OCI-LY7 (cell line): ENCODE results near the gene APPL1. TPM values are rescaled to one million over a fixed set of nuclear protein-coding genes. Genes with fewer than 3 reads are reported as not detected.

Source experiments
- BruUV-seq: library from RNA; stranded (reverse); fragments of 400-500 nt; replicated peaks from 2 replicates; lab custom pipeline; 2021; lab: Mats Ljungman, UMichigan
- CTCF ChIA-PET: fragments of 300-600 bp; sonication (Branson Sonifier 250); formaldehyde crosslinking; loops from one replicate; lab custom pipeline; 2022; ENCODE audit warnings: antibody characterized with exemption; ENCODE audit not compliant: unreplicated experiment; lab: Charles Lee
- POLR2A ChIA-PET: fragments of 300-600 bp; sonication (Branson Sonifier 250); formaldehyde crosslinking; loops from one replicate; lab custom pipeline; 2022; ENCODE audit warnings: antibody characterized with exemption; lab: Charles Lee
- DNase-seq: peaks from one replicate; pipeline ENCODE4 v3.0.0-alpha.2; 2015; ENCODE audit warnings: low spot score
- H2AFZ ChIP-seq: fragments of 200-600 bp; sonication (generic), shearing (Covaris generic); 2 replicates; pipeline ENCODE4 v1.6.1; 2014; ENCODE audit warnings: mild to moderate bottlenecking, antibody characterized with exemption, low read length, moderate library complexity
- H3K27ac ChIP-seq: fragments of 200-600 bp; sonication (generic); 2 replicates; pipeline ENCODE4 v1.5.1; 2014; ENCODE audit warnings: mixed run types, low read depth, mild to moderate bottlenecking, moderate library complexity, low read length, inconsistent platforms; ENCODE audit not compliant: poor library complexity, severe bottlenecking
- H3K36me3 ChIP-seq: fragments of 200-600 bp; sonication (generic); 2 replicates; pipeline ENCODE4 v1.6.1; 2014; ENCODE audit warnings: mild to moderate bottlenecking, antibody characterized with exemption, low read length, moderate library complexity, mixed read lengths; ENCODE audit not compliant: insufficient read depth
- H3K4me1 ChIP-seq: fragments of 200-600 bp; sonication (generic); 2 replicates; pipeline ENCODE4 v1.5.1; 2014; ENCODE audit warnings: mild to moderate bottlenecking, low read length; ENCODE audit not compliant: insufficient read depth, poor library complexity, severe bottlenecking
- H3K4me2 ChIP-seq: fragments of 200-600 bp; sonication (generic); 2 replicates; pipeline ENCODE4 v1.6.1; 2014; ENCODE audit warnings: mild to moderate bottlenecking, low read length
- H3K4me3 ChIP-seq: fragments of 200-600 bp; sonication (generic); 2 replicates; pipeline ENCODE4 v1.5.1; 2014; ENCODE audit warnings: mild to moderate bottlenecking, low read depth, low read length; ENCODE audit not compliant: poor library complexity, severe bottlenecking
- H3K79me2 ChIP-seq: fragments of 200-600 bp; sonication (generic); 2 replicates; pipeline ENCODE4 v1.6.1; 2016; ENCODE audit warnings: low read depth, mild to moderate bottlenecking, low read length, moderate library complexity, mixed read lengths; ENCODE audit not compliant: insufficient read depth
- H3K9me2 ChIP-seq: fragments of 200-600 bp; sonication (generic); 2 replicates; pipeline ENCODE4 v1.6.1; 2016; ENCODE audit warnings: mild to moderate bottlenecking, low read length, mixed read lengths; ENCODE audit not compliant: insufficient read depth
- H3K9me3 ChIP-seq: fragments of 200-600 bp; sonication (generic); 2 replicates; pipeline ENCODE4 v1.6.1; 2014; ENCODE audit warnings: mild to moderate bottlenecking, mixed run types, low read length, mixed read lengths
- H4K20me1 ChIP-seq: fragments of 200-600 bp; sonication (generic); 2 replicates; pipeline ENCODE4 v1.6.1; 2014; ENCODE audit warnings: mild to moderate bottlenecking, antibody characterized with exemption, low read length, moderate library complexity, mixed read lengths; ENCODE audit not compliant: insufficient read depth
- EZH2phosphoT487 ChIP-seq: fragments of 200-600 bp; sonication (generic); IDR thresholded peaks from 2 replicates; pipeline ENCODE4 v1.6.1; 2018; ENCODE audit warnings: low read depth, borderline replicate concordance, mild to moderate bottlenecking, mixed run types, antibody characterized with exemption, low read length, moderate library complexity, mixed read lengths
- intact Hi-C: fragments of 100-400 bp; cut with micrococcal nuclease; formaldehyde crosslinking; loops from one replicate; pipeline ENCODE4 v1.10.0; 2022; ENCODE audit not compliant: unreplicated experiment
- total RNA-seq, 2 experiments: library from RNA; depleted of rRNA in 1 of 2; stranded (reverse); fragments of >200 nt in 1 of 2; shearing (Covaris generic) in 1 of 2; gene quantifications; 2 replicates each; pipeline ENCODE4 v1.2.3, GENCODE V29; 2014 to 2022
- TF ChIP-seq, protein P1 (sequence below): fragments of 200-600 bp; sonication (generic); conservative IDR thresholded peaks from 2 replicates; pipeline ENCODE4 v1.5.1; 2014; ENCODE audit warnings: mild to moderate bottlenecking, antibody characterized with exemption, low read length, moderate library complexity, mixed read lengths

The APPL1 gene
- total RNA-seq, 2 experiments from 2014 or later, result 45.9 to 54.5 TPM

DNA sequence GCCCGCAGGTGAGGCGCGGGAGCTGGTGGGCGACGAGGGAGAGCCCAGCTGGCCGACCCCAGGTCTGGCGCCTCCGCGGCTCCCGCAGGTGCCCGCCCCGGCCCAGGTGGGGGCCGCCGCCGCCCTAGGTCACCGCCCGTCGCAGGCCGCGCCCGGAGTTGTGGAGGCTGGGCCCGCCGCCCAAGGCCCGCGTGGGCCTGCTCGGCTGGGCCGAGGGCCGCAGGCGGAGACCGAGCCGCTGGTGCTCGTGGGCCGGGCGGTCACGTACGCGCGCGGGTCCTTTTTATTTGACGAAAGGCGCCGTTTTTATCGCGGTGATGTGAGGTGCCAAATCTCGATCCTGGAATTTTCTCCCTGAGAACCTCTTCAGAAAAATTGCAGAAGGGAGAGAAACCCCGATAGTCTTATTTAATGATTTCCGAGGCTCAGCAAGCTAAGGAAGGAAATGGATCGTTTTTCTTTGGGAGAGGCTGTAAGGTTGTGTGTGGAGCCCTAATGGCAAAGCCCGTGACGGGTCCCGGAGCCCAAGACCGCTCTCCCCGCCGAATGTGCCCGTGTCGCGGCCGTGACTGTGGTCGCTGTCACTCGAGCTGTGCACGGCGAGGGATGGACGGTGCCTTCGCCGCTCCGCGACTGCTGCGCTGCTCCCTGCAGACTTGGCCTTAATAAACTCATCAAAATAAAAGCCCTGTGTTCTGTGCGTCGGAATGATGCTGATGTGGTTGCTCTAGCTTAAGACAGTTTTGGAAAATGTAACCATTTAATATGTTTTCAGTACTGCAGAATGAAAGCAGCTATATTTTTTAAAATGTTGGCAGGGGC, 612 bp downstream of the APPL1 start:
- Histone ChIP-seq H4K20me1 (no peaks in the 10 kb centered on the region), H3K9me3 (no peaks in the 10 kb centered on the region), H3K4me3 (peak overlapping the region; percentile 90), H3K79me2 (peaks cover 45% of the 10 kb centered on the region), H2AFZ (peak overlapping the region; percentile 73), H3K27ac (peak overlapping the region; percentile 44), H3K9me2 (no peaks in the 10 kb centered on the region), H3K36me3 (peaks cover 5% of the 10 kb centered on the region; the same call in 1 of the 2 replicates), H3K4me1 (peaks cover 36% of the 10 kb centered on the region), H3K4me2 (peak overlapping the region; percentile 82)
- POLR2A ChIA-PET, result interaction anchor here (0.5 to 3.0 kb wide), 6 partner anchors 9 to 547 kb away, joined by 3 to 12 read pairs (median 4); no protein-coding TSS in a partner anchor
- peak; percentile 80 for DNase-seq
- BruUV-seq, result no TSS peak
- TF ChIP-seq, protein P1, sequence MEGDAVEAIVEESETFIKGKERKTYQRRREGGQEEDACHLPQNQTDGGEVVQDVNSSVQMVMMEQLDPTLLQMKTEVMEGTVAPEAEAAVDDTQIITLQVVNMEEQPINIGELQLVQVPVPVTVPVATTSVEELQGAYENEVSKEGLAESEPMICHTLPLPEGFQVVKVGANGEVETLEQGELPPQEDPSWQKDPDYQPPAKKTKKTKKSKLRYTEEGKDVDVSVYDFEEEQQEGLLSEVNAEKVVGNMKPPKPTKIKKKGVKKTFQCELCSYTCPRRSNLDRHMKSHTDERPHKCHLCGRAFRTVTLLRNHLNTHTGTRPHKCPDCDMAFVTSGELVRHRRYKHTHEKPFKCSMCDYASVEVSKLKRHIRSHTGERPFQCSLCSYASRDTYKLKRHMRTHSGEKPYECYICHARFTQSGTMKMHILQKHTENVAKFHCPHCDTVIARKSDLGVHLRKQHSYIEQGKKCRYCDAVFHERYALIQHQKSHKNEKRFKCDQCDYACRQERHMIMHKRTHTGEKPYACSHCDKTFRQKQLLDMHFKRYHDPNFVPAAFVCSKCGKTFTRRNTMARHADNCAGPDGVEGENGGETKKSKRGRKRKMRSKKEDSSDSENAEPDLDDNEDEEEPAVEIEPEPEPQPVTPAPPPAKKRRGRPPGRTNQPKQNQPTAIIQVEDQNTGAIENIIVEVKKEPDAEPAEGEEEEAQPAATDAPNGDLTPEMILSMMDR, result no peak
- TF ChIP-seq EZH2phosphoT487, result no peak
- CTCF ChIA-PET, result interaction anchor here (0.6 kb wide), 1 partner anchor 25 kb away, joined by 5 read pairs; no protein-coding TSS in a partner anchor
- intact Hi-C loops, result loop anchor here (1.0 to 10.0 kb wide), 3 partner anchors 58 to 369 kb away; partner anchors contain the start of gene ARF4

DNA sequence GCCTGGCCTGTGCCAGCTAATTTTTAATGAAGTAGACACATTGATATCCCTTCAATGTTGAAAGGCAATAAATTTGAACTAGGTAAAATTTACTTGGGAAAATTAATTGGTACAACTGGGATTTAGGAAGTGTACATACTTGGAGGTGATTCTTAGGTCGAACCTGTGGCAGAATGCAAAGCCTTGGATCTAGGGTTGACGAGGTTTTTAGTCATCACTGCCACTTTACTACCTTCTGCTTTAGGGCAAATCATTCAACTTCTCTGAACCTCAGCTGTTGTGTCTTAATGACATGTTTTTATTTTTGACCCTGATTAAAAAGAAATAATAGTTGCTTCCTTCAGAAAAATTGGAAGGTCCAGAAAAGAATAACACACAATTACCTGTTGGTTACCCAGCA, 2.5 kb downstream of the APPL1 start:
- H3K4me1 ChIP-seq, result peaks cover 37% of the 10 kb centered on the region
- no peak overlapping the region for H2AFZ ChIP-seq
- H3K9me2 ChIP-seq, result no peaks in the 10 kb centered on the region
- TF ChIP-seq, protein P1, result no peak
- no peak for TF ChIP-seq EZH2phosphoT487
- peak overlapping the region; percentile 16 for H3K4me3 ChIP-seq
- DNase-seq, result no peak
- no peaks in the 10 kb centered on the region for H4K20me1 ChIP-seq
- ChIA-PET CTCF (no interaction called here), POLR2A (interaction anchor here (1.1 kb wide), 1 partner anchor 9 kb away, joined by 3 read pairs; no protein-coding TSS in a partner anchor)
- H3K36me3 ChIP-seq, result peaks cover 5% of the 10 kb centered on the region; the same call in 1 of the 2 replicates
- no TSS peak for BruUV-seq
- peaks cover 55% of the 10 kb centered on the region for H3K79me2 ChIP-seq
- no peak overlapping the region for H3K27ac ChIP-seq
- H3K9me3 ChIP-seq, result no peaks in the 10 kb centered on the region
- peak overlapping the region; percentile 82 for H3K4me2 ChIP-seq
- intact Hi-C loops, result no loop called here

- DNase-seq, result no peak
- Histone ChIP-seq H3K4me1 (peaks cover 25% of the 10 kb centered on the region), H3K36me3 (peaks cover 36% of the 10 kb centered on the region), H3K4me2 (no peak overlapping the region), H4K20me1 (no peaks in the 10 kb centered on the region), H3K27ac (no peak overlapping the region), H3K4me3 (no peak overlapping the region), H2AFZ (no peak overlapping the region), H3K9me3 (no peaks in the 10 kb centered on the region), H3K79me2 (peaks cover 54% of the 10 kb centered on the region), H3K9me2 (no peaks in the 10 kb centered on the region)
- BruUV-seq, result no TSS peak
- no peak for TF ChIP-seq EZH2phosphoT487
- TF ChIP-seq, protein P1, result no peak
- ChIA-PET POLR2A (interaction anchor here (0.7 to 1.5 kb wide), 4 partner anchors 11 to 502 kb away, joined by 3 to 11 read pairs (median 4); no protein-coding TSS in a partner anchor), CTCF (no interaction called here)
- intact Hi-C loops, result no loop called here
Observed at GRCh38 chr3:57233799-57234198, 6.3 kb downstream of the APPL1 start.
